Mononuclear cell (primary cell): ENCODE results near the gene SLC39A6. TPM values are rescaled to one million over a fixed set of nuclear protein-coding genes. Genes with fewer than 3 reads are reported as not detected.
"Not testable (repeated sequence)": the region's sequence is repeated elsewhere in the genome, so short reads cannot be mapped to it uniquely, and the experiment has no call there.

Experiments used
- H3K27me3 ChIP-seq: 2 replicates; pipeline ENCODE4 v1.6.0; 2011; ENCODE audit warnings: low read length, control low read depth; ENCODE audit not compliant: insufficient read depth
- H3K4me1 ChIP-seq: 2 replicates; pipeline ENCODE4 v1.5.1; 2011; ENCODE audit warnings: mild to moderate bottlenecking, low read length, control low read depth; ENCODE audit not compliant: insufficient read depth
- H3K4me3 ChIP-seq: 2 replicates; pipeline ENCODE4 v1.5.1; 2011; ENCODE audit warnings: mild to moderate bottlenecking, low read length, moderate library complexity
- H3K9me3 ChIP-seq: 2 replicates; pipeline ENCODE4 v1.5.1; 2011; ENCODE audit warnings: low read depth, mild to moderate bottlenecking, control low read depth, low read length
- total RNA-seq: library from RNA; depleted of rRNA; stranded (reverse); fragments of >200 nt; gene quantifications from one replicate; pipeline ENCODE4 v1.2.3, GENCODE V29; 2012

SLC39A6 gene
- total RNA-seq, 1 donor, result 18.1 TPM

DNA sequence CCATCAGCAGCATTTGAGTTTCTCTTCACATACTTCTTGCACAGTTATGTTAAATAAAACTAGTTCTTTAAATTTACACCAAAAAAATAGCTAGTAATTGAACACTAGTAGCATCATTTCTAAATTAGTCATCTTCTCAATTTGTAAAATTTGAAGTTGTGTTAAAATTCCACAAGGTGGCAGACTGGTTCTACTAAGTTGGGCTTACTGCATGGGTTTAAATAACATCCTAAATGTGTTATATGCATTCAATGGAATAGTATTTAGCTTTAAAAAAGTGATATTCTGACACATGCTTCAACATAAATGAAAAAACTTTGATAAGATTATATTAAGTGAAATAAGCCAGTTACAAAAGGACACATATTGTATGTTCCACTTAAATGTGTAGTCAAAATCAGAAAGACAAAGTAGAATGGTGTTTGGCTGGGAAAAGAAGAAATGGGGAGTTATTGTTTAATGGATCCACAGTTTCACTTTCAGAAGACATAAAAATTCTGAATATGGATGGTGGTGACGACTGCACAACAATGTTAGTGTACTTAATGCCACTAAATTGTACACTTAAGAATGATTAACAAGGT lies 33.1 kb downstream of the SLC39A6 start:
- Histone ChIP-seq H3K4me3 (no peak overlapping the region), H3K4me1 (no peaks in the 10 kb centered on the region), H3K27me3 (no peaks in the 10 kb centered on the region), H3K9me3 (no peaks in the 10 kb centered on the region)

DNA sequence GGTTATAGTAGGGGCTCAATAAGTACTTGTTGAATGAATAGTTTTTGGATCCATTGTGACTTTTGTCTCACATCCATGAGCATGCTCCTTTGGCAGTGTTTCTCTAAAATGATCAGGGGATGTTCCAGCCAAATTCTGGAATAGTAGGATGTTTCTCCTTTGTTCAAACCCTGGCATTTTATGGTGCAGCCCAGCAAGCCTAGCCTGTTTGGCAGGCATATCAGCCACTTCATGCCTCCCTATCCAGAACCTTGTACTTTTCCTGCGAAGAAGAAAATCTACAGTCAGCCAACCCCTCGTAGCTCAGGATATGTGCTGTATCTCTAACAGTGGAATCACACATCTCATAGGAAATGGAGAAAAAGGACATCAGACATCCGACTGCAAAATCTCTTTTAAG lies 34.7 kb downstream of the SLC39A6 start:
- Histone ChIP-seq H3K27me3 (no peaks in the 10 kb centered on the region), H3K9me3 (no peaks in the 10 kb centered on the region), H3K4me1 (no peaks in the 10 kb centered on the region), H3K4me3 (no peak overlapping the region)

DNA sequence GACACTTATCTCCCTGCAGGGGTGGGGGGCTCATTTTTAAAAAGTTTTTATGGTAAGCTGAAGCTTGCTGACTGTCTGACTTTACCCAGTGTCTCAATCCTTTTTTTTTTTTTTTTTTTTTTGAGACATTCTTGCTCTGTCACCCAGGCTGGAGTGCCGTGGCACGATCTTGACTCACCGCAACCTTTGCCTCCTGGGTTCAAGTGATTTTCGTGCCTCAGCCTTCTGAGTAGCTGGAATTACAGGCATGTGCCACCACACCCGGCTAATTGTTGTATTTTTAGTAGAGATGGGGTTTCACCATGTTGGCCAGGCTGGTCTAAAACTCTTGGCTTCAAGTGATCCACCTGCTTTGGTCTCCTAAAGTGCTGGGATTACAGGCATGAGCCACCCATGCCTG lies 37.0 kb downstream of the SLC39A6 start:
- not testable (repeated sequence) for H3K27me3 ChIP-seq, H3K4me3 ChIP-seq, H3K9me3 ChIP-seq, H3K4me1 ChIP-seq

DNA sequence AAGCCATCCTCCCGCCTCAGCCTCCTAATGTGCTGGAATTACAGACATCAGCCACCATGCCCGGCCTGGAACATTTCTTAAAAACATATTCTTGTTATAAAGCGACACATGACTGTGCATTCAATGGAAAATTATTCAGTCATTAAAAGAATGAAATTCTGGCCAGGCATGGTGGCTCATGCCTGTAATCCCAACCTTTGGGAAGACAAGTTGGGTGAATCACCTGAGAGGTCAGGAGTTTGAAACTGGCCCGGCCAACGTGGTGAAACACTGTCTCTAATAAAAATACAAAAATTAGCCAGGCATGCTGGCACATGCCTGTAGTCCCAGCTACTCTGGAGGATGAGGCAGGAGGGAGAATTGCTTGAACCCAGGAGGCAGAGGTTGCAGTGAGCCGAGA lies 40.1 kb downstream of the SLC39A6 start:
- Histone ChIP-seq H3K27me3 (no peaks in the 10 kb centered on the region), H3K4me1 (no peaks in the 10 kb centered on the region), H3K4me3 (no peak overlapping the region), H3K9me3 (no peaks in the 10 kb centered on the region)

DNA sequence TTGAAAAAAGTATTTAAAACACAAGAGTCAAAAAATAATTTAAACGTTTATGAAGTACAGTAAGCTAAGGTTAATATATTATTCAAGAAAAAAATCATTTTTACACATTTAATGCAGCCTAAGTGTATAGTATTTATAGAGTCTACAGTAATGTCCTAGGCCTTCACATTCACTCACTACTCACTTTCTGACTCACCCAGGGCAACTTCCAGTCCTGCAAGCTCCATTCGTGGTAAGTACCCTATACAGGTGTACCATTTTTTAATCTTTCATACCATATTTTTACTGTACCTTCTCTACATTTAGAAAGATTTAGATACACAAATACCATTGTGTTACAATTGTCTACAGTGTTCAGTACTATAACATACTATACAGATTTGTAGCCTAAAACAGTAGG lies 40.9 kb downstream of the SLC39A6 start:
- no peak overlapping the region for H3K4me3 ChIP-seq
- H3K4me1 ChIP-seq, result no peaks in the 10 kb centered on the region
- no peaks in the 10 kb centered on the region for H3K27me3 ChIP-seq
- H3K9me3 ChIP-seq, result no peaks in the 10 kb centered on the region

DNA sequence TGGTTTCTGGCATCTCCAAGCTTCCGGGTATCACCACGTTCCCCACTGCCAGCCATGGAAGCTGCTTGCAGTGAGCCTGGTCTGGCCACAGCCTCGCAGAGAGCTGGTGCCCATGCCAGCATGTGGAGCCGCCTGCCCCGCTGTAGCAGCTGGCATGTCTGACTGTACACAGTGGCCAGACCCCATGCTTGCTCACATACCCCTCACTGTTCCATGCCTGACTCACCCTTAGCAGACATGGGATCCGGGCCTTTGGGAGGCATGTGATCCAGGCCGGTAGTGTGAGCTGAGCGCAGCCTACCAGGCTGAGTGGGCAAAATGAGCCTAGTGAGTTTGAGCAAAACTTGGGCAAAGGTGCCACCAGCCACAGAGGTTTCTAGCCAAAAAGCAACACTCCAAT lies 43.0 kb downstream of the SLC39A6 start:
- H3K27me3 ChIP-seq, result no peaks in the 10 kb centered on the region
- H3K9me3 ChIP-seq, result no peaks in the 10 kb centered on the region
- H3K4me1 ChIP-seq, result no peaks in the 10 kb centered on the region
- no peak overlapping the region for H3K4me3 ChIP-seq

DNA sequence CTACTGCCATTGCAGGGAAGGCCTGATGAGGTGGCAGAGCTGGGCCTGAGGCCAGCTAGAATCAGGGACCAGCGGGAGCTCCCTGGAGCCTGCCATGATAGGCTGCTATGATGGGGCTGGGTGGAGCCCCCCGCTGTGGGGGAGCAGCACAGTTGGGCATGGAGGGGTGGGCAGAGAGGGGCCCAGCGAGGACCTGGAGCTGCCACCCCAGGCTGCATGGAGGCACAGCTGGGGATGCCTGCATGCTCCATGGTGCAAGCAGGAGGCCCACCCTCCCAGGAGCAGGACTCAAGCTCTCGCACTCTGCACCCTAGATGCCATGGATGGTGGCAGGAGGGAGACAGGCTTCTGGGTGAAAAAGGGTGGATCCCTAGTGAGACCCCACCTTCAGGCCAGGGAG lies 43.9 kb downstream of the SLC39A6 start:
- Histone ChIP-seq H3K9me3 (peaks cover 10% of the 10 kb centered on the region), H3K4me1 (no peaks in the 10 kb centered on the region), H3K4me3 (no peak overlapping the region), H3K27me3 (no peaks in the 10 kb centered on the region)

DNA sequence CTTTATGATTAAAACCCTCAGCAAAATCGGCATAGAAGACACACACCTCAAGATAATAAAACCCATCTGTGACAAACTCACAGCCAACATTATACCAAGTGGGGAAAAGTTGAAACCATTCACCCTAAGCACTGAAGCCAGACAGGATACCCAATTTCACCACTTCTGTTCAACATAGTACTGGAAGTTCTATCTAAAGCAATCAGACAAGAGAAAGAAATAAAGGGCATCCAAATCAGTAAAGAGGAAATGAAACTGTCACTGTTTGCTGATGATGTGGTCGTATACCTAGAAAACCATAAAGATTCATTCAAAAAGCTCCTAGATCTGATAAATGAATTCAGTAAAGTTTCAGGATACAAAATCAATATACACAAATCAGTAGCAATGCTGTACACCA lies 45.4 kb downstream of the SLC39A6 start:
- no peaks in the 10 kb centered on the region for H3K4me1 ChIP-seq
- no peak overlapping the region for H3K4me3 ChIP-seq
- peaks cover 10% of the 10 kb centered on the region for H3K9me3 ChIP-seq
- no peaks in the 10 kb centered on the region for H3K27me3 ChIP-seq

DNA sequence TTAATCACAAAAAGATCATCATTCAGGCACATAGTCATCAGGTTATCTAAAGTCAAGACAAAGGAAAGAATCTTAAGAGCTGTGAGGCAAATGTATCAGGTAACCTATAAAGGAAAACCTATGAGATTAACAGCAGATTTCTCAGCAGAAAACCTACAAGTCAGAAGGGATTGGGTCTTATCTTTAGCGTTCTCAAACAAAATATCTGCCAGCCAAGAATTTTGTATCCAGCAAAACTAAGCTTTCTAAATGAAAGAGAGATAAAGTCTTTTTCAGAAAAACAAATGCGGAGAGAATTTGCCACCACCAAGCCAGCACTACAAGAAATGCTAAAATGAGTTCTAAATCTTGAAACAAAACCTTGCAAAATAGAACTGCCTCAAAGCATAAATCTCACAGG lies 48.0 kb downstream of the SLC39A6 start:
- not testable (repeated sequence) for H3K4me3 ChIP-seq, H3K4me1 ChIP-seq, H3K27me3 ChIP-seq
- peaks cover 10% of the 10 kb centered on the region for H3K9me3 ChIP-seq

DNA sequence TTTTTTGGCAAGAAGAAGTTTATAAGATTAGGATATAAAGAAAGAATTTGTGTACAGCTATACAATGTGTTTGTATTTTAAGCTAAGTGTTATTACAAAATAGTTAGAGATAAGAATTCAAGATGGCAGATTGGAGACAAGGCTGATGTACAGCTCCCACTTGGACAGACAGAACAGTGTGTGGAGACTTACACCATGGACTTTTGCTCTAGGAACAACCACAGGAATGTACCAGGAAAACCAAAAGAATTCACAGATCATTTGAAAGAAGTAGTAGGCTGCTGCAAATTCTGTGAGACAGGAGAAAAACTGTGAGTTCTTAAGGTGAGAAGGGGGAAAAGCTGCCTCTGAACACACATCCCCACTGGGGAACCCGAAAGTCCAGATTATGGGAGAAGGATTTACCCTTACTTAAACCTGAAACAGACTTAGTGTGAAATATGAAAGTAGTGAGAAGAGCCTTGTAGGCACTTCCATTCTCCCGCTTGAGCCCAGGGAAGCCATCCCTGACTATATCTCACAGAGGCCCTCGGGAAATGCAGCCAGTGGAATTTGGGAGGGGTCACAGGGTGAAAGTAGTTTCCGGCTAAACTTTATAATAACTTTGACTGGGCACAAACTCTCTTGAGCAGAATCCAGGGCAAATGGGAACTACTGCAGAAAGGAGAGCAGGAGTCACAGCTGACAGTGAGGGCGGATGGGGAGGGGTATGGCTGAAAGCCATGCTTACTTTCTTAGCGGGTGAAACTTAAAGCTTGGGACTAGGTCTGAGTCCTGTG lies 50.2 kb downstream of the SLC39A6 start:
- H3K4me1 ChIP-seq, result peaks cover 10% of the 10 kb centered on the region
- H3K27me3 ChIP-seq, result peaks cover 3% of the 10 kb centered on the region
- H3K9me3 ChIP-seq, result peaks cover 10% of the 10 kb centered on the region
- H3K4me3 ChIP-seq, result no peak overlapping the region

DNA sequence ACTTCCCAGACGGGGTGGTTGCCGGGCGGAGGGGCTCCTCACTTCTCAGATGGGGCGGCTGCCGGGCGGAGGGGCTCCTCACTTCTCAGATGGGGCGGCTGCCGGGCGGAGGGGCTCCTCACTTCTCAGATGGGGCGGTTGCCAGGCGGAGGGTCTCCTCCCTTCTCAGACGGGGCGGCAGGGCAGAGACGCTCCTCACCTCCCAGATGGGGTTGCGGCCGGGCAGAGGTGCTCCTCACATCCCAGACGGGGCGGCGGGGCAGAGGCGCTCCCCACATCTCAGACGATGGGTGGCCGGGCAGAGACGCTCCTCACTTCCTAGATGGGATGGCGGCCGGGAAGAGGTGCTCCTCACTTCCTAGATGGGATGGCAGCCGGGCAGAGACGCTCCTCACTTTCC lies 51.4 kb downstream of the SLC39A6 start:
- Histone ChIP-seq H3K4me1 (peaks cover 10% of the 10 kb centered on the region), H3K9me3 (peaks cover 10% of the 10 kb centered on the region)
- H3K27me3 ChIP-seq, H3K4me3 ChIP-seq: not testable (repeated sequence)

DNA sequence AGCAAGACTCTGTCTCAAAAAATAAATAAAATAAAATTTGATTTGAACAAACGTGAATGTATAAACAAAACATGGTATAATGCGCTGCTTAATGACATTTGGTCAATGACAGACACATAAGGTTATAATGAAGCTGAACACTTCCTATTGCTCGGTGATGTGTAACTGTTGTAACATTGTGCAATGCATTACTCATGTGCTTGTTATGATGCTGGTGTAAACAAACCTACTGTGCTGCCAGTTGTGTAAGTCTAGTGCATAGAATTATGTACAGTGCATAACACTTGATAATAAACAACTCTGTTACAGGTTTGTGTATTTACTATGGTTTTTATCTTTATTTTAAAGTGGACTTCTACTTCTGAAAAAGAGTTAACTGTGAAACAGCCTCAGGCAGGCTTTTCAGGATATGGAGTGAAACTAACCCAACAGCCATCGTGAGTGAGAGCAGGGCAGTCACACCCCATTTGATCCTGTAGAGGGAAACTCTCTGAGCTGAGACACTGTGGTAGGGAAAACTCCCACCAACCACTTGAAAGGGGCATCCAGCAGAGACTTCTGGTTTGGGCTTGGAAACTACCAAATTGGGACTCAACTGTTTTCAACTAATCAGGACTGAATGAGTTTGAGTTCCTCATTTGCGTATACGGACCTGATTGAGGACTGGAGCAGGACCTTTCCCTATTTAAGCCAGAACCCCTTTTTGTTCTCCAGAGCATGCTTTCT lies 53.1 kb downstream of the SLC39A6 start:
- H3K9me3 ChIP-seq, result peaks cover 9% of the 10 kb centered on the region
- H3K4me1 ChIP-seq, result peaks cover 10% of the 10 kb centered on the region
- no peak overlapping the region for H3K4me3 ChIP-seq
- H3K27me3 ChIP-seq, result peaks cover 3% of the 10 kb centered on the region

DNA sequence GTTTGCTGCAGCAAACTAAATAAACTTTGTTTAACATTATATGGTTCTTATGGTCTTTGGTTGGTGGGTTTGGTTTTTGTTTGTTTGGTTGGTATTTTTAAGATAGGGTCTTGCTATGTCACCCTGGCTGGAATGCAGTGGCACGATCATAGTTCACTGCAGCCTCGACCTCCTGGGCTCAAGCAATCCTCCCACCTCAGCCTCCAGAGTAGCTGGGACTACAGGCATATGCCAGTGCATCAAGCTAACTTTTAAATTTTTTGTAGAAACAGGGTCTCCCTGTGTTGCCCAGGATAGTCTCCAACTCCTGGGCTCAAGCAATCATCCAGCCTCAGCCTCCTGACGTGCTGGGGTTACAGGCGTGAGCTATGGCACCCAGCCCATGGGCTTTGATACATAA lies 54.7 kb downstream of the SLC39A6 start:
- no peaks in the 10 kb centered on the region for H3K9me3 ChIP-seq
- peaks cover 10% of the 10 kb centered on the region for H3K4me1 ChIP-seq
- H3K4me3 ChIP-seq, result no peak overlapping the region
- H3K27me3 ChIP-seq, result peaks cover 3% of the 10 kb centered on the region

DNA sequence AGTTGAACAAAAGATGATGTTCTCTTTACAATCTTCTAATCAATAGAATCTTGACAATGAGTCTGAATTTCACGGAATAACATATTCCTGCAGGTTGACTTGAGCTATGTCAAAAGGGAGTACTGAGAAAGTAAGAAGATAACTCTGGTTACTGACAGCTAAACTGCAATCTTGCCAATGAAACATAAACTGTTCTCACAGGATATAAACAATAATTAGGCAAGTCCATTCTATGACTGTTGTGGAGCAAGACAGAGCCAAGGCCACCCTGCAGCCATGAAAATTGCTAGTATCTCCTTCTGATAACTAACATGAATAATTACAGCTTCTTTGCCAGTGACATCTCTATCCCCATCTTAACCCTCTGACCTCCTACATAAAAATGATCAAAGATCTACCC lies 55.5 kb downstream of the SLC39A6 start:
- peaks cover 3% of the 10 kb centered on the region for H3K27me3 ChIP-seq
- H3K9me3 ChIP-seq, result no peaks in the 10 kb centered on the region
- peaks cover 10% of the 10 kb centered on the region for H3K4me1 ChIP-seq
- no peak overlapping the region for H3K4me3 ChIP-seq

DNA sequence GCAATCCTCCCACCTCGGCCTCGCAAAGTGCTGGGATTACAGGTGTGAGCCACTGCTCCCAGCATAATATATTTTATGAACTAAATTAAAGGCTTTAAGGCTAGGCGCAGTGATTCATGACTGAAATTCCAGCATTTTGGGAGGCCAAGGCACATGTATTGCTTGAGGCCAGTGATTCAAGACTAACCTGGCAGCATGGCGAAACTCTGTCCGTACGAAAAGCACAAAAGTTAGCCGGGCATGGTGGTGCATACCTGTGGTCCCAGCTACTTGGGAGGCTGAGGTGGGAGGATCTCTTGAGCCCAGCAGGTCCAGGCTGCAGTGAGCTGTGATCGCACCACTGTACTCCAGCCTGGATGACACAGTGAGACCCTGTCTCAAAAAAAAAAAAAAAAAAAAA lies 56.7 kb downstream of the SLC39A6 start:
- not testable (repeated sequence) for H3K27me3 ChIP-seq, H3K9me3 ChIP-seq, H3K4me3 ChIP-seq
- peaks cover 13% of the 10 kb centered on the region for H3K4me1 ChIP-seq
